Vagina (tissue), 2 donors: Measurements from ENCODE around the gene TUBGCP3.

Experiments used
- POLR2AphosphoS5 ChIP-seq, 2 donors: sonication (generic); formaldehyde crosslinking; IDR thresholded peaks; one replicate each; pipeline ENCODE4 v1.9.0; 2017; ENCODE audit warnings: antibody characterized with exemption in 2 of 2, mild to moderate bottlenecking in 2 of 2, low read depth in 1 of 2; ENCODE audit not compliant: insufficient read depth in 1 of 2
- TF ChIP-seq, protein P1 (sequence below), 3 experiments: fragments of 450-650 bp in 2 of 3; fragments of 200-600 bp in 1 of 3; sonication (generic) in 1 of 3; IDR thresholded peaks; one replicate each; pipeline ENCODE4 v1.5.1; 2017 to 2019; ENCODE audit warnings: antibody characterized with exemption in 3 of 3, mild to moderate bottlenecking in 2 of 3, moderate library complexity in 2 of 3

DNA sequence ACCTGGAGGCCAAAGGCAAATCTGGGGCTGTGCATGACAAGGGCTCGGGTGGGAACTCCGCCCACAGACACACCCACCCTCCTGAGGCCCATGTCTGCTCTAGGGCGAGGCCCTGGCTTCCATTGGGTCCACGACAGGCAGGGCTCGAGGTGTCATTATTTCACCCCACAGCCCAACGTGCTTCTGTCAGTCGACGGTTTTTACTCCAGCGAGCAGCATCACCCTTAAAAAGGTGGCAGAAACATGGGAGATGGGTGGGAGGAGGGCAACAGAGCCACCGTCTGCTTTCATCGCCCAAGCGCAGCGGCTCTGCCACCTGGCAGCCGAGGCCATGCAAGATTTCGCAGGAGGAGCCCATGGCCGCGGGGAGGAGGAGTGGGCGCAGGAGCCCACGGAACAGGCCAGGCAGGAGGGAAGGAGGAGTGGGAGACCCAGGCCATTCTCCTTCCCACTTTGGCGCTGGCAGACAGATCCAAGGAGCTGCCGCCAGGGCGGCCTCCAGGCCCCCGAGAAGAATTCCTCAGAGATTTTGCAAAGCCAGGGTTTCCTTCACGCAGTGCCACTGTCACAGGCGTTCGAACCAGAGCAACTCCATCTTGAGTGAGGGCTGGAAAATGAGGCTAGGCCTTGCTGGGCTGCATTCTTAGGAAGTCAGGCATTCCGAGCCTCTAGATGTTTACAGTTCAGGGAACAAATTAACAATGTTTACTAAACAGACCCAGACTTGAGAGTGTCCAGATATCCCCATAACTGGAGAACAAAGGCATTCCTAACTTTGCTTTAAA is 49.3 kb upstream of the TUBGCP3 start:
- TF ChIP-seq, protein P1, sequence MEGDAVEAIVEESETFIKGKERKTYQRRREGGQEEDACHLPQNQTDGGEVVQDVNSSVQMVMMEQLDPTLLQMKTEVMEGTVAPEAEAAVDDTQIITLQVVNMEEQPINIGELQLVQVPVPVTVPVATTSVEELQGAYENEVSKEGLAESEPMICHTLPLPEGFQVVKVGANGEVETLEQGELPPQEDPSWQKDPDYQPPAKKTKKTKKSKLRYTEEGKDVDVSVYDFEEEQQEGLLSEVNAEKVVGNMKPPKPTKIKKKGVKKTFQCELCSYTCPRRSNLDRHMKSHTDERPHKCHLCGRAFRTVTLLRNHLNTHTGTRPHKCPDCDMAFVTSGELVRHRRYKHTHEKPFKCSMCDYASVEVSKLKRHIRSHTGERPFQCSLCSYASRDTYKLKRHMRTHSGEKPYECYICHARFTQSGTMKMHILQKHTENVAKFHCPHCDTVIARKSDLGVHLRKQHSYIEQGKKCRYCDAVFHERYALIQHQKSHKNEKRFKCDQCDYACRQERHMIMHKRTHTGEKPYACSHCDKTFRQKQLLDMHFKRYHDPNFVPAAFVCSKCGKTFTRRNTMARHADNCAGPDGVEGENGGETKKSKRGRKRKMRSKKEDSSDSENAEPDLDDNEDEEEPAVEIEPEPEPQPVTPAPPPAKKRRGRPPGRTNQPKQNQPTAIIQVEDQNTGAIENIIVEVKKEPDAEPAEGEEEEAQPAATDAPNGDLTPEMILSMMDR (IDR thresholded peaks at IDR 0.05): no peak
- TF ChIP-seq POLR2AphosphoS5 (IDR thresholded peaks at IDR 0.05; ENCODE audit: insufficient read depth in 1 of 2, low read depth in 1 of 2): no peak
